Measurements from ENCODE around the gene GPR152.
"Not testable (repeated sequence)": the region's sequence is repeated elsewhere in the genome, so short reads cannot be mapped to it uniquely, and the experiment has no call there.

Gene GPR152

DNA sequence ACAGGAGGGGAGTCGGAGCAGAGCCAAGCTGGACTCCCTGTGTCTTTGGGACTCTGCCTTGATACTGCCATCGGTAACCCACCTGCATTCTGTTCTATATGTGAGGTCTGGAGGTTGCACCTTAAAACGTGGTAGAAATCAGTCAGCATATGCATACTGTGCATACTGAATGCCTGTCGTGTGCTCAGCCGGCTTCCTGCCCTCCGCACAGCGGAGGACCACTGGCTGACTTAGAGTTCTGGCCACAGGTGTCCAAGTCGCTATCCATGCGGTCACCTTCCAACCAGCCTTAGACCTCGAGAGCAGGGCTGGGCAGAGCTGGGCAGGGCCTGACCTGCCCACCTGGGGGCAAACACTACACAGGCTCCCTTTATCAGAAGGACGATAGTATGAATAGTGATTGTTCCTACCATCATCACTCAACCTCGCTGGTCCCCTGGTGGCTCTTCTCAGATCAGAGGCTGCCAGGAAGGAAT, 44.8 kb downstream of the GPR152 start:
- no peak for DNase-seq

DNA sequence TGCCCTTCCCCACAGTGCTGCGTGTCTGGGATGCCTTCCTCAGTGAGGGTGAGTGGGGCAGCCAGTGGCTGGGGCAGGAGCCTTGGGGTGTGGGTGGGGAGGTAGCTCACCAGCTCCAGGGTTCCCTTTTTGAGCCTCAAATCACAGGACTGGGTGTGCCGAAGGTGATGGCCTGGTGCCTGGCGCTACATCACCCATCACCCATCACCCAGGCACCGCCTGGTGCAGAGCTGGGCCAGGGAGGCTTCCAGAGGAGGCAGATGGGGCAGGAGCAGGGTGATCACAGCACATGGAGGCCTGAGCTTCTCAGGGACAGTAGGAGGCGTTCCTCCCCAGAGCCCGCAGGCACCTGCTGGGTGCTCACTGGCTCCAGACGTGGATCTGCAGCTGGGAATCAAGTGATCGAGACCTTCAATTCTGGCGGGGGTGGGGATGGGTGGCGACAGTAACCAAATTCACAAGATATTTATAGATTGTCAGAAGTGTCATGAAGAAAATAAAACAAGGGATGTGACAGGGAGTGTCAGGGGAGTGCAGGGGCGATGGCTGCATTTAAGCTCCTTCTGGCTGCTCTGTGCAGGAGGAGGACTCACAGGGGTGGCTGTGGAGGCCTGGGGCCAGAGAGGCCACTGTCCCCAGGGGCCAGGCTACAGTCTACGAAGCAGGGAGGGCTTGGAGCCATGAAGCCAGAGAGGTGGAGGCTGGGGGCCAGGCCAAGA, 45.4 kb downstream of the GPR152 start:
- DNase-seq = no peak

DNA sequence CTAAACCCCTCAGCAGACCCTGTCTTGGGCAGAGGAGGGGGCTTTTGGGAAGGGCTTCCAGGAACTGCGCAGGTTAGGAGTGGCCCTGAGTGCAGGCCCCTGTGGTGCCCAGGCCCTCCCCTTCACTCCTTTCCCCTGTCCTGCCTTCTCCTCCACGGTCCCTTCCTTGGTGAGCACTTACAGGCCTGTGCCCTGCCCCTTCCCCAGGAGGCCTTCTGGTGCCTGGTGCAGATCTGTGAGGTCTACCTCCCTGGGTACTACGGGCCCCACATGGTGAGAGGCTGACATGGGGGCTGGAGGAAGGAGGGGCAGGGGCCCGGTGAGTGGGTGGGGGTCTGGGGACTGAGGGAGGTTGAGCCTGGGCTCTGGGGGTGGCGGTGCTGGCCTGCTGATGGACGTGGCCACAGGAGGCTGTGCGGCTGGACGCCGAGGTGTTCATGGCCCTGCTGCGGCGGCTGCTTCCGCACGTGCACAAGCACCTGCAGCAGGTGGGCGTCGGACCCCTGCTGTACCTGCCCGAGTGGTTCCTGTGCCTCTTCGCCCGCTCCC, 46.0 kb downstream of the GPR152 start:
- DNase-seq = no peak

DNA sequence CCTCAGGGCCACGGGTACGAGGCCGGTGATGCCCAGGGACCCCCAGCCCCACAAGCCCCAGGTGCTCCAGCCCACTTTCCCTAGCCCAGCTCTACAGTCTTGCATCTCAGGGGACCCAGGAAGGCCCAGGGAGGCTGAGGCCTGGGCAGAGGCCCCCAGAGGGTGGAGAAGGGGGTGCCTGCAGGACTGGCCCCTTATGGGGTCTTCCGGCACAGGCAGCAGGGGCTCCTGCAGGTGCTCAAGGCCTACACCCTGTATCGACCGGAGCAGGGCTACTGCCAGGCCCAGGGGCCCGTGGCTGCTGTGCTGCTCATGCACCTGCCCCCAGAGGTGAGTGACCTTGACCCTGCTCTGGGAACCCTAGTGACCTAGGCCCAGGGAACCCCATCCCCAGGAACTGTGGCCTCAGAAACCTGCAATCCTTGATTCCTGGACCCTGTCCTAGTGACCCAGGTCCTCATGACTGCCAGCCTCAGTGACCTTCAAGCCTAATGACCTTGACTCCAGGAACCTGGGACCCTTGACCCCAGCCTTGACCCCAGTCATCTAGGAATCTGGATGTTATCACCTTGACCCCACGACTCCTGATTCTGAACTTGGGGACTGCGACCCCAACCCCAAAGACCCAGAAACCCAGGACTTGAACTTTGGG, 46.7 kb downstream of the GPR152 start:
- no peak for DNase-seq

DNA sequence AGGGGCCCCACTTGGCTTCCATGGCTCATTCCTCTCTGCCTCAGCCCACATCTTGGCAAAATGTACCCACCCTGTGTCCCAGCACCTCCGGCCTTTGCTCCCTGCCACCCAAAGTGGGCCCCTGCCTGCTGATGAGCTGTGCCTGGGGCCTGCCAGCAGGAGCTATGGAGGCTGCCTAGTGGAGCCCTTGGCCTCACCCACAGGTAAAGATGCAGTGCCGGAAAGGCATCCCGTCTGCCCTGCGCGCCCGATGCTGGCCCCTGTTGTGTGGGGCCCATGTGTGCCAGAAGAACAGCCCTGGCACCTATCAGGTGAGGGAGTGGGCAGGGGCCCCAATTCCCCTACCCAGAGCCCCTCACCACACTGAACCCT, 47.3 kb downstream of the GPR152 start:
- DNase-seq = no peak

DNA sequence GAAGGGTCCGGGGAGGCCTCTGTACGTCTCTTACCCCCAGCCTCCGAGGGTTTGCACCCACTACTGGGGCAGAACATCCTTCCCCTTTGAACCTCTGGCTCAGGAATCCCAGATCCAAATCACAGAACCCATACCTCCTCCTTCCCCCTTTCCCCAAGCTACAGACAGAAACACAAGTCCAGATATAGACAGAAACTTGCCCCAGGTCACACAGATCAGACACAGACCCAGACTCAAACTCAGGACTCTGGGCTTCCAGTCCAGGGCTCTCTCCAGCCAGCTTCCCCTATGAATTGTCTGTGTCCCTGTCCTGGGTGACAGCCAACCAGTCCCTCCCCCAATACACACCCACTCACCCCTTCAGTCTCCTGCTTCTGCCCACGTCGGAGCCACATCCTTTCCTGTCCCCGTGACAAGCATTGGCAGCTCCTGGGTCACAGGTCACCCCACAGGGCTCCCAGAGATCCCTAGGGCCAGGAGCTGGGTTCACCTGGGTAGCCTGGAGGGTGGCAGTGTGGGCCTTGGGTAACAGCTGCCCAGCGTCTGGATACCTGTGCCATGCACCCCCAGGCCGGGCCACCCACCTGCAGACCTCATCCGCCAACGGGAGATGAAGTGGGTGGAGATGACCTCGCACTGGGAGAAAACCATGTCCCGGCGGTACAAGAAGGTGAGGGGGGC, 47.9 kb downstream of the GPR152 start:
- no peak for DNase-seq

DNA sequence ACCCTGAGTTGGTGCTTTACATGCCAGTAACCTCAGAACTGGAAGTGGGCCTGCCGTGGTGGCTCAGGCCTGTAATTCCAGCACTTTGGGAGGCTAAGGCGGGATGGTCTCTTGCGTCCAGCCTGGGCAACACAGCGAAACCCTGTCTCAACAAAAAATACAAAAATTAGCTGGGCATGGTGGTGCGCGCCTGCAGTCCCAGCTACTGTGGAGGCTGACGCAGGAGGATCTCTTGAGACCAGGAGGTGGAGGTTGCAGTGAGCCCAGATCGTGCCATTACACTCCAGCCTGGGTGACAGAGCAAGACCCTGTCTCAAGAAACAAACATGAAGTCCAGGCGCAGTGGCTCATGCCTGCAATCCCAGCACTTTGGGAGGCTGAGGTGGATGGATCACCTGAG, 49.4 kb downstream of the GPR152 start:
- DNase-seq = not testable (repeated sequence)

DNA sequence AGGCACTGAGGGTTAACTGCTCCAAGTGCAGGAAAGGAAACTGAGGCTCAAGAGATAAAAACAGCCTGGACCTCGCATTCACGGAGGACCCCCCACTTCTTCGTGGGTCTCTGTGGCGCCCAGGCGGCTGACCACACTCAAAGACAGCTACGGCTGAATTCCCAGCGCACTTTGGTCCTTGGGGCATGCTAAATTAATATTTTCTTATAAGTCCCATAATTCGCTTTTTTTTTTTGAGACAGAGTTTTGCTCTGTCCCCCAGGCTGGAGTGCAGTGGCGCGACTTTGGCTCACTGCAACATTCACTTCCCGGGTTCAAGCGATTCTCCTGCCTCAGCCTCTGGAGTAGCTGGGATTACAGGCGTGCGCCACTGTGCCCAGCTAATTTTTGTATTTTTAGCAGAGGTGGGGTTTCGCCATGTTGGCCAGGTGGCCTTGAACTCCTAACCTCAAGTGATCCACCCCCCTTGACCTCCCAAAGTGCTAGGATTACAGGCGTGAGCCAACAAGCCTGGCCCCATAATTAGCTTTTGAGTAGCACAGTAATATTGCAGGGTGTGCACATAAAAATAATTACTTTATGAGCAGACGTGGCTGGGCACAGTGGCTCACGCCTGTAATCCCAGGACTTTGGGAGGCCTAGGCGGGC, 50.2 kb downstream of the GPR152 start:
- not testable (repeated sequence) for DNase-seq

DNA sequence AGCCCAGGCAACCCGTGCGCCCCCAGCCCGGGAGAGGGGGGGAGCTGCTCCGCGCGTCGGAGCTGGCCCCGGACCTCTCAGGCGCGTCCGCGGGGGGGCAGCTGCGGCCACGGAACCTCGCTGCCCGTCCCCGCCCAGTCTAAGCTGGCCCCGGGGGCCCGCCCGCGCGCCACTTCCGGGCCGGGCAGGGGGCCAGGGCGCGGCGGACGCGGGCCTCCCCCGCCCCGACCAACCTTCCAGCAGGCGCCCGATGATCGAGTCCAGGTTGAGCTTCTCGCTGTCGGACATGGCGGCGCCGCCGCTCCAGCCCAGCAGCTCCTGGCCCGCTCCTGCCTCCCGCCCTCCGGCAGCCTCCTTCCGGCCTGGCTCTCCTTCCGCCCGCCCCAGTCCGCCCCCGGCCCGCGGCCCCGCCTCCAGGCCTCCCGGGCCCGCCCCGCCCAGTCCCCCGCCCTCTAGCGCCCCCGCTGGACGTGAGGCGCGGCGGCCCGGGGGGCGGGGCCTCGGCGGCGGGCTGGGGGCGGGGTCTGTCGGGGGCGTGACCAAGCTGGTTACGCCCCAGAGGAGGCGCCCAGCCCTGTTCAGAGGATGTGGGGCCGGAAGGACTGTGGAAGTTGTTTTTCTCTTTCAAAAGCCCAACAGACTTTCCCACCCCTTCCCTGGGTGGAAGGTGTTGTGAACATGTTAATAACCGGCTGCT, 50.9 kb downstream of the GPR152 start, which contains the start of gene PPP1CA:
PPP1CA (minus strand) TSS at position 364 of the 697 bp plus-strand sequence; CDS start at position 288, 76 bp downstream.
- peak; percentile 89 for DNase-seq
